H9 (cell line): ENCODE measurements around the gene MIPEP. TPM values are rescaled to one million over a fixed set of nuclear protein-coding genes. Genes with fewer than 3 reads are reported as not detected.

Source experiments
- DNase-seq: peaks from one replicate; pipeline ENCODE4 v3.0.0-alpha.2; 2017
- H2AFZ ChIP-seq: one replicate; pipeline ENCODE4 v1.6.1; 2013; ENCODE audit warnings: mild to moderate bottlenecking, low read length, control low read depth, moderate library complexity
- H2AK5ac ChIP-seq: 2 replicates; pipeline ENCODE4 v1.6.1; 2013; ENCODE audit warnings: low read length, control low read depth, mixed read lengths; ENCODE audit not compliant: insufficient read length
- H2BK120ac ChIP-seq: one replicate; pipeline ENCODE4 v1.6.1; 2013; ENCODE audit warnings: low read depth, mild to moderate bottlenecking, low read length, control low read depth, inconsistent platforms; ENCODE audit not compliant: poor library complexity, severe bottlenecking
- H2BK12ac ChIP-seq: 2 replicates; pipeline ENCODE4 v1.6.1; 2013; ENCODE audit warnings: low read length, control low read depth, mixed read lengths, low read depth; ENCODE audit not compliant: insufficient read length
- H2BK15ac ChIP-seq: 2 replicates; pipeline ENCODE4 v1.6.1; 2013; ENCODE audit warnings: low read depth, low read length, control low read depth
- H2BK20ac ChIP-seq: one replicate; pipeline ENCODE4 v1.6.1; 2013; ENCODE audit warnings: low read depth, mild to moderate bottlenecking, low read length, control low read depth, inconsistent platforms; ENCODE audit not compliant: poor library complexity, severe bottlenecking
- H2BK5ac ChIP-seq: 2 replicates; pipeline ENCODE4 v1.6.1; 2013; ENCODE audit warnings: low read length, control low read depth, mixed read lengths; ENCODE audit not compliant: insufficient read length
- H3K14ac ChIP-seq: 2 replicates; pipeline ENCODE4 v1.6.1; 2013; ENCODE audit warnings: low read length, control low read depth; ENCODE audit not compliant: insufficient read depth
- H3K18ac ChIP-seq: 2 replicates; pipeline ENCODE4 v1.6.1; 2013; ENCODE audit warnings: low read depth, mild to moderate bottlenecking, mixed read lengths, low read length, control low read depth; ENCODE audit not compliant: insufficient read length
- H3K23ac ChIP-seq: 2 replicates; pipeline ENCODE4 v1.6.1; 2013; ENCODE audit warnings: low read length, control low read depth, mixed read lengths, low read depth; ENCODE audit not compliant: insufficient read length
- H3K23me2 ChIP-seq: 2 replicates; pipeline ENCODE4 v1.6.1; 2013; ENCODE audit warnings: low read depth, mild to moderate bottlenecking, mixed read lengths, low read length, control low read depth; ENCODE audit not compliant: insufficient read length, poor library complexity, severe bottlenecking
- H3K27ac ChIP-seq: 2 replicates; pipeline ENCODE4 v1.5.1; 2013; ENCODE audit warnings: low read length, control low read depth, mixed read lengths, low read depth; ENCODE audit not compliant: insufficient read length
- H3K27me3 ChIP-seq: 2 replicates; pipeline ENCODE4 v1.6.1; 2013; ENCODE audit warnings: low read length, control low read depth, inconsistent platforms; ENCODE audit not compliant: insufficient read depth
- H3K4ac ChIP-seq: 2 replicates; pipeline ENCODE4 v1.6.1; 2013; ENCODE audit warnings: low read depth, mild to moderate bottlenecking, control low read depth, inconsistent platforms, low read length, moderate library complexity
- H3K4me1 ChIP-seq: 2 replicates; pipeline ENCODE4 v1.6.1; 2013; ENCODE audit warnings: low read length, control low read depth, inconsistent platforms; ENCODE audit not compliant: insufficient read depth
- H3K4me2 ChIP-seq: 2 replicates; pipeline ENCODE4 v1.6.1; 2013; ENCODE audit warnings: low read length, control low read depth, mixed read lengths; ENCODE audit not compliant: insufficient read length, insufficient read depth
- H3K56ac ChIP-seq: 2 replicates; pipeline ENCODE4 v1.6.1; 2013; ENCODE audit warnings: low read depth, mild to moderate bottlenecking, mixed read lengths, low read length, control low read depth; ENCODE audit not compliant: insufficient read length
- H3K79me1 ChIP-seq: 2 replicates; pipeline ENCODE4 v1.6.1; 2013; ENCODE audit warnings: low read depth, mild to moderate bottlenecking, moderate library complexity, low read length, control low read depth, inconsistent platforms; ENCODE audit not compliant: insufficient read depth, poor library complexity, severe bottlenecking
- H3K79me2 ChIP-seq: 2 replicates; pipeline ENCODE4 v1.6.1; 2013; ENCODE audit warnings: low read length, control low read depth, inconsistent platforms; ENCODE audit not compliant: insufficient read depth
- H3K9ac ChIP-seq: 2 replicates; pipeline ENCODE4 v1.6.1; 2013; ENCODE audit warnings: low read length, control low read depth, mixed read lengths; ENCODE audit not compliant: insufficient read length; ENCODE audit errors: extremely low read depth
- H3K9me3 ChIP-seq: one replicate; pipeline ENCODE4 v1.6.1; 2013; ENCODE audit warnings: low read depth, low read length, inconsistent platforms; ENCODE audit not compliant: control insufficient read depth
- H3T11ph ChIP-seq: one replicate; pipeline ENCODE4 v1.6.1; 2013; ENCODE audit warnings: mild to moderate bottlenecking, low read length, control low read depth, inconsistent platforms
- H4K20me1 ChIP-seq: one replicate; pipeline ENCODE4 v1.6.1; 2013; ENCODE audit not compliant: control insufficient read depth, insufficient read length, insufficient read depth
- H4K5ac ChIP-seq: 2 replicates; pipeline ENCODE4 v1.6.1; 2013; ENCODE audit warnings: low read depth, mild to moderate bottlenecking, mixed read lengths, low read length, control low read depth; ENCODE audit not compliant: insufficient read length
- H4K8ac ChIP-seq: replicated peaks from 2 replicates; pipeline ENCODE4 v1.6.1; 2013; ENCODE audit warnings: low read length, control low read depth, mixed read lengths, low read depth; ENCODE audit not compliant: insufficient read length
- H4K91ac ChIP-seq: 2 replicates; pipeline ENCODE4 v1.6.1; 2013; ENCODE audit warnings: low read depth, mild to moderate bottlenecking, moderate library complexity, mixed read lengths, low read length, control low read depth; ENCODE audit not compliant: insufficient read length
- H3K27ac Mint-ChIP-seq, 3 experiments: 2 replicates in 2 of 3; 3 replicates in 1 of 3; pipeline ENCODE4 v1.8.0; 2020 to 2021; ENCODE audit warnings: mixed read lengths in 3 of 3, mild to moderate bottlenecking in 1 of 3, moderate library complexity in 1 of 3
- H3K27me3 Mint-ChIP-seq: 2 replicates; pipeline ENCODE4 v1.8.0; 2021; ENCODE audit warnings: low read depth, mild to moderate bottlenecking, moderate library complexity, mixed read lengths
- H3K36me3 Mint-ChIP-seq, 3 experiments: 2 replicates in 2 of 3; 3 replicates in 1 of 3; pipeline ENCODE4 v1.8.0; 2020 to 2021; ENCODE audit warnings: low read depth in 3 of 3, mixed read lengths in 3 of 3; ENCODE audit not compliant: insufficient read depth in 1 of 3
- H3K4me1 Mint-ChIP-seq, 2 experiments: 2 replicates each; pipeline ENCODE4 v1.8.0; 2020; ENCODE audit warnings: mixed read lengths in 2 of 2
- H3K4me3 Mint-ChIP-seq, 2 experiments: 2 replicates in 1 of 2; 3 replicates in 1 of 2; pipeline ENCODE4 v1.8.0; 2020 to 2021; ENCODE audit warnings: mild to moderate bottlenecking in 2 of 2, mixed read lengths in 2 of 2, moderate library complexity in 1 of 2
- H3K9me3 Mint-ChIP-seq, 2 experiments: 2 replicates in 1 of 2; 3 replicates in 1 of 2; pipeline ENCODE4 v1.8.0; 2020; ENCODE audit warnings: mild to moderate bottlenecking in 2 of 2, mixed read lengths in 2 of 2, moderate library complexity in 1 of 2
- CTCF ChIP-seq: fragments of 200-600 bp; sonication (generic); conservative IDR thresholded peaks from 3 replicates; pipeline ENCODE4 v1.8.0; 2021; ENCODE audit warnings: antibody characterized with exemption, mild to moderate bottlenecking
- WGBS: extraction: QIAGEN DNeasy Blood & Tissue Kit; methylation state at CpG from one replicate; pipeline ENCODE4 v1.1.7; 2013; ENCODE audit warnings: missing lambda C conversion rate, low lambda C conversion rate, mixed read lengths; ENCODE audit not compliant: insufficient read length; ENCODE audit errors: extremely low coverage; 5-methylcytosine and 5-hydroxymethylcytosine counted together
- total RNA-seq: library from RNA; stranded (reverse); gene quantifications from 2 replicates; pipeline ENCODE4 v1.2.1, GENCODE V29; 2021

The MIPEP gene
- total RNA-seq, 1 experiment from 2014 or later: 18.5 TPM

GRCh38 chr13:23695711-23696464 is 193.3 kb downstream of the MIPEP start:
- H3K79me1 ChIP-seq: no peaks in the 10 kb centered on the region
- H2BK15ac ChIP-seq: no peak overlapping the region
- no peaks in the 10 kb centered on the region for H3K9me3 Mint-ChIP-seq
- H4K5ac ChIP-seq: no peak overlapping the region
- H3K36me3 Mint-ChIP-seq: no peaks in the 10 kb centered on the region
- no peaks in the 10 kb centered on the region for H3K4me1 ChIP-seq
- WGBS: no CpG with 5 or more reads among the region's 46 CpGs
- no peak overlapping the region for H3K9ac ChIP-seq
- H2AK5ac ChIP-seq: no peak overlapping the region
- no peak overlapping the region for H3K18ac ChIP-seq
- no peaks in the 10 kb centered on the region for H3K23me2 ChIP-seq
- no peak overlapping the region for H3K4me3 Mint-ChIP-seq
- no peak overlapping the region for H4K8ac ChIP-seq
- H4K91ac ChIP-seq: no peak overlapping the region
- no peak overlapping the region for H2BK12ac ChIP-seq
- no peaks in the 10 kb centered on the region for H3K27me3 ChIP-seq
- DNase-seq: peak; percentile 59
- no peaks in the 10 kb centered on the region for H3K27me3 Mint-ChIP-seq
- no peak for TF ChIP-seq CTCF
- H3K14ac ChIP-seq: peak overlapping the region; percentile 44; the same call in 1 of the 2 replicates
- H3K9me3 ChIP-seq: no peaks in the 10 kb centered on the region
- no peak overlapping the region for H3K56ac ChIP-seq
- H2AFZ ChIP-seq: no peak overlapping the region
- H2BK20ac ChIP-seq: no peak overlapping the region
- peak overlapping the region in 2 of 3 experiments; percentile 57 to 97; a peak in 4 of 7 replicates for H3K27ac Mint-ChIP-seq
- H3K79me2 ChIP-seq: no peaks in the 10 kb centered on the region
- H4K20me1 ChIP-seq: no peaks in the 10 kb centered on the region
- no peak overlapping the region for H2BK120ac ChIP-seq
- H3K4ac ChIP-seq: no peak overlapping the region
- H3K27ac ChIP-seq: no peak overlapping the region
- H3T11ph ChIP-seq: no peak overlapping the region
- no peak overlapping the region for H3K23ac ChIP-seq
- peaks cover 15 to 20% of the 10 kb centered on the region in 2 experiments for H3K4me1 Mint-ChIP-seq
- H3K4me2 ChIP-seq: no peak overlapping the region
- H2BK5ac ChIP-seq: no peak overlapping the region
